Sigmoid colon (tissue), 4 donors: Measurements from ENCODE around the gene LRRK2.

Source experiments
- CTCF ChIP-seq, 4 experiments: fragments of 450-650 bp in 3 of 4; fragments of 200-600 bp in 1 of 4; IDR thresholded peaks; one replicate each; pipeline ENCODE4 v1.5.1; 2016 to 2019; ENCODE audit warnings: antibody characterized with exemption in 4 of 4, mild to moderate bottlenecking in 3 of 4, moderate library complexity in 2 of 4
- POLR2AphosphoS5 ChIP-seq, 4 donors: sonication (generic); formaldehyde crosslinking; IDR thresholded peaks; one replicate each; pipeline ENCODE4 v1.6.1; 2017; ENCODE audit warnings: antibody characterized with exemption in 4 of 4

- no peak for TF ChIP-seq CTCF (IDR thresholded peaks at IDR 0.05)
- TF ChIP-seq POLR2AphosphoS5 (IDR thresholded peaks at IDR 0.05) = no peak
These were observed 85.4 kb downstream of the LRRK2 start for GRCh38 chr12:40310211-40310610.
